NOMO-1 treated with dmso at 0.1 percent for 144 hours (cell line): Measurements from ENCODE around the gene CDIPT.
"Not testable (repeated sequence)": the region's sequence is repeated elsewhere in the genome, so short reads cannot be mapped to it uniquely, and the experiment has no call there.

Experiments
- DNase-seq: peaks from one replicate; lab custom pipeline; 2025; ENCODE audit not compliant: unreplicated experiment; lab: John Stamatoyannopoulos, UW

CDIPT gene, protein sequence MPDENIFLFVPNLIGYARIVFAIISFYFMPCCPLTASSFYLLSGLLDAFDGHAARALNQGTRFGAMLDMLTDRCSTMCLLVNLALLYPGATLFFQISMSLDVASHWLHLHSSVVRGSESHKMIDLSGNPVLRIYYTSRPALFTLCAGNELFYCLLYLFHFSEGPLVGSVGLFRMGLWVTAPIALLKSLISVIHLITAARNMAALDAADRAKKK

DNA sequence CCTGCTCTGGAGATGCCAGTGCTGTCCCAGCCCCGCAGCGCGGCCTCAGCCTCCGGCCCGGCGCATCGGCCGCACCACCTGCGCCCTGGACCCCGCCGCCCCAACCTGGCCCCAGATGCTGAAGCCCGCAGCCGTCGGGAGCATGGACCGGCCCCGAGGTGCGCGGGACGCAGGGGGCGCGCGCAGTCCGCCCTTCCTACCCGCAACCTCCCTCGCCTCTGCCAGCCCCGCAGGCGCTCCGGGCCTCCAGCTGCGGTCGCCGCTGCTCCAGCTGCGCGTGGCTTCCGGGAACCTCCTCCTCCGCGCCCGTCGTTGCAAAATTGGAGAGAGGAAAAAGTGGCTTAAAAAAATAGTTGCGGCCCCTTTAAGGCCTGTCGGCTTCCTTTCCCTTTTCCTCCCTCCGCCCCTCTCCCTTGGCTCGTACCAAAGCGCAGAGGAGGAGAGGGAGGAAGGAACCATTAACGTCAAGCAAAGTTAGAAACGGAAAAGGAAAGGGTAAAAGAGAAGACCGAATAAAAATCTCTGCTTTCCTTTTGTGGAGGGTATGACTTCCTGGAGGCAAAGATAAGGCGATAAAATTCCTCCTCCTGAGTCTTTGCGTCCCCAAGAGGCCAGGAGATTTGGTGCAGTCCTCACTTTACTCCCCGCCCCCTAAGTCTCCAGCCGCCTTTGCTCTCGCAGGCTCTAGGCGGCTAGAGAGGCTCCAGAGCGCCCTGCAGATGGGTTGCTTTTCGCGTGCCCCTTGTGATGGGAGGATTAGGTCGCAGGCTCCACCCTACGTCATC is at the start of gene CDIPT:
TSS of gene CDIPT (minus strand) at position 343 of the 785 bp plus-strand sequence. CDS start 369 bp downstream, outside the sequence.
- peak; percentile 96 for DNase-seq

DNA sequence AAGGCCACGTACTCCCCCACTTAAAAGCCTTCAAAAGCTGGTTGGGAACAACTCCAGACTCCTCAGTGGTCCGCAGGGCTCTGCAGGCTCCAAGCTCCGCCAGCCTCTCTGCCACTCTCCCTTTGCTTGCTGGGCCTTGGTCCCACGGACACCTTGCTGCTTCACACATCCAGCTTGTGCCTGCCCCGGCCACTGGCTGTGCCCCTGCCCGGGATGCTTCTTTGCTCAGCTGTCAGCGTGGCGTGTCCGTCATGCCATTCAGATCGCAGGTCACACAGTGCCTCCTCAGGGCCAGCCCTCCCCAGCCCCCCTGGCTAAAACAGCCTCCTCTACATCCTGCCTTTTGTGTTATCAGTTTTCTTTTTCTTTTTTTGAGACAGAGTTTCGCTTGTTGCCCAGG is 49.1 kb upstream of the CDIPT start:
- no peak for DNase-seq

DNA sequence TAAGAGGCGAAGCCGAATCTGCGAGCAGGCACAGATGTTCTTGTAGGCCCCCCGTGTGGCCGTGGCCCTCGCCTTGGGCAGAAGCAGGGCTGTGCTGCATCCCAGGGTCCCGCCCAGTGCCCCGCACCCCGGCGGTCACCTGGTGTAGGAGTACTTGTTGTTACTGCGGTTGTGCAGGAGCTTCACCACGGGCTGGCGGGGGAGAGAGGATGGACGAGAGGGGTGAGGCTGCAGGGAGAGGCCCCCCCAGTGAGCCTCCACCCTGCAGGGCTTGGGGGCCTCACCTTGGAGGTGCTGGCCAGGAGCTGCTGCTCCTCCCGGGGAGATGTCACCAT is 48.6 kb upstream of the CDIPT start:
- no peak for DNase-seq

DNA sequence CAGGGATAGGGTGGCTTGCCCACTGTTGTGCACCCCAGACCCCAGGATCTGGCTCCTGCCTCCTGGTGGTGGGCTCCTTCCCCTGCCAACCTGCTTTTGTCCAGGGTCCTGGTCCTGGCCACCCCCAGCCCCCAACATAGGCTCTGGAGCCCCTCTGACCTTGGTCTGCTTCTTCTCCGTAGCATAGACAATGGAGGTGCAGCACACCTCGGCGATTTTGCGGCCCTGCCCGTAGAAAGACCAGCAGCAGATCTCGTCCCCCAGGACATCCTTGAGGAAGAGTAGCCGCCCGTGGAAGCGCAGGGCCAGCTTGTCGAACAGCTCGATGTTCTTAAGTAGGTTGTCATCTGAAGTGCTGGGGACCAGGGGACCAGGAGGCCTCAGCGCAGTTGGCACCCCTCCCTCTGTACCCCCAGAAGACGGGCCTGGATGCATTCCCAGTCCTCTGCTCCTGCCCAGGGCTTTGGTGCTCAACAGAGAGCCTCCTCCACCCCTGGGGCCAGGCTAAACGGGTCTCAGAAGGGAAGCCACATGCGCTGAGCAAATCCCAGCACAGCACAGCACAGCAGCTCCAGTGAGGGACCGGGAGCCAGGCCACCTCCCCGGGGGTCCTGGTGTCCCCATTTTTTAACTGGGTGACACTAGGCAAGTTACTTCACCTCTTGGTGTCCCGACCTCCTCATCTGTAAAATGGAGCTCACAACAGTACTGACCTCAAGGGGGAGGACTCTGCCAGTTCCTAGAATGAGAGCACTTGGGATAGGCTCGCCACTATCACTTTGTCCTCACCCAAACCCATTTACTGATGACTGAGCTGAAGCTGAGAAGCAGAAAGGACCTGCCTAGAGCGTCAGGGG is 48.0 kb upstream of the CDIPT start:
- no peak for DNase-seq

DNA sequence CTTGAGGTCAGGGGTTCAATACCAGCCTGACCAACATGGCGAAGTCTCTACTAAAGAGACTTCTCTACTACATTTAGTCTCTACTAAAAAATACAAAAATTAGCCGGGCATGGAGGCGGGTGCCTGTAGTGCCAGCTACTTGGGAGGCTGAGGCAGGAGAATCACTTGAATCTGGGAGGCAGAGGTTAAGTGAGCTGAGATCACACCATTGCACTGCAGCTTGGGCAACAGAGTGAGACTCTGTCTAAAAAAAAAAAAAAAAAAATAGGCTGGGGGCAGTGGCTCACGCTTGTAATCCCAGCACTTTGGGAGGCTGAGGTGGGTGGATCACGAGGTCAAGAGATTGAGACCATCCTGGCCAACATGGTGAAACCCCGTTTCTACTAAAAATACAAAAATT is 46.8 kb upstream of the CDIPT start:
- DNase-seq, result not testable (repeated sequence)

DNA sequence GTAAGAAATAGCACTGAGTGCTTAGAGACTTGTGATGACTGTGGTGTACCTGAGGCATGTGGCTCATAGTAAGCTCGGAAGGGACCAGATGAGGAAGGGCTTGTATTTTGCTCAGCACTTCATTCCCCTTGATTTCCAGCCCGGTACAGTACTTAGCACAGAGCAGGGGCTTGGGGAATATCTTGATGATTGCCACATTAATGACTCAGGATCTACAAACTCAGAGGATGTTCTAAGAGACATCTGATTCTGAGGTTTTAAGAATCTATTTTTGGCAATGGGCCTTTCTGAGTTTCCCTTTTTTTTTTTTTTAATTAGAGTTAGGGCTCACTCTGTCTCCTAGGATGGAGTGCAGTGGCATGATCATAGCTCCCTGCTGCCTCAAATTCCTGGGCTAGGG is 46.4 kb upstream of the CDIPT start:
- peak; percentile 45 for DNase-seq

DNA sequence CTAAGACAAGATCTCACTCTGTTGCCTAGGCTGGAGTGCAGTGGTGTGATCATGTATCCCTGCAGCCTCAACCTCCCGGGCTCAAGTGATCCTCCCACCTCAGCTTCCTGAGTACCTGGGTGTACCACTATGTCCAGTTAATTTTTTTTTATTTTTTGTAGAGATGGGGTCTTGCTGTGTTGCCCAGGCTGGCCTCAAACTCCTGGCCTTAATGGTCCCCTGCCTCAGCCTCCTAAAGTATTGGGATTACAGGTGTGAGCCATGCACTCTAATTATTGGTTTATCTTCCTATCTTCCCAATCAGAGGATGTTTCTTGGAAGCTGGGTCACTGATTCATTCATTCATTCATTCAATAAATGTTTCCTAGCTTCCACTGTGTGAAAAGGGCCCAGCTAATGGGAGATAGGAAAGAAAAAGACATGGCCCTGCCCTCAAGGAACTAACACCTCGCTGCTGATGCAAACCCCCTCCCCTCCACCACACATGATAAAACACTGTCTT is 45.7 kb upstream of the CDIPT start:
- no peak for DNase-seq

DNA sequence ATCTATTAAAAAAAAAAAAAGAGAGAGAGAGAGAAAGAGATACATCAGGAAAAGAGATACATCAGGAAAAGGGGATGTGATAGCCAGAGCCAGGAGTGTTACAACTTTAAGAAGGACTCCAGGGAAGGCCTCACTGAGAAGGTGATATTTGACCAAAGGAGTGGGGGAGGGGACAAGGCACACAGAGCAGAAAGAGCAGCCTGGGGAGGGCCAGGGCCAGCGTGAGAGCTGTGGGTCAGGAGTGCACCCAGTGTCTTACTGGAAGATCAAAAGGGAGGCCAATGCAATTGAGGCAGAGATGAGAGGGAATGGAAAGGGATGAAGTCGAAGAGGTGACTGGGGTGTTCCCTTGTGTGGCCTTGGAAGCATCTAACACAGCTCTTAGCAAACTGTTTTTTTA is 44.9 kb upstream of the CDIPT start:
- DNase-seq, result no peak

DNA sequence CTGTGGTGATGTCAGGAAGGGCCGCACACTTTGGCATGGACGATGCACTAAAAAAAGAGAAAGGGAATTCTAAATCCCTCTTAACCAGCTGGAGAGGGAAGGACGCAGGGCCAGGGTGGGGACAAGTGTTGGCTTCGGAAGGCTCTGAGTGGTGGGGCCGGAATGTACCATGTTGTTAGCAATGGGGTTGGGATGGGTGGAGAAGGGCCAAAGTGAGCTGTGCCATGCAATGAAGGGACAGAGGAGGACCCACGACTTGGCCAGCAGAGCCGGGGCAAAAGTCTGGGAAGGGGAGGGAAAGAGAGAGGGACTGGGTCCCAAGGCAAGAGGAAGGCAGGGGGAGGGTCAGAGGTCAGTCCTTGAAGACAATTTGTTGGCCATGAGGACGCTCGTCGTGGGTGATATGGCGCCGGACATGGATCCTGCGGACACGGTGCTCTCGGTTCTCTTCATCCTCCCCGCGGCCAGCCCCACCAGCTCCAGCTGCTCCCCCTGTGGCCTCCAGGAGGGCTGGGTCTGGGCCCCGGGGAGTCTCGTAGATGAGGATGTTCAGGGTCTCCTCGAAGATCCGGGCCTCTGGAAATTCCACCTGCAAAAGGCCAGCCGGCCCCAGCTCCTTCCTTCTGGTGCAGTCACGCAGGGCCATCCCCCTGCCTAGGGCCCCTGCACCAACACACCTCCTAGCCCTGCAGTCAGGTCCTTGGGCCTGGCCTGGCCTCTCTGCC is 43.7 kb upstream of the CDIPT start:
- no peak for DNase-seq

DNA sequence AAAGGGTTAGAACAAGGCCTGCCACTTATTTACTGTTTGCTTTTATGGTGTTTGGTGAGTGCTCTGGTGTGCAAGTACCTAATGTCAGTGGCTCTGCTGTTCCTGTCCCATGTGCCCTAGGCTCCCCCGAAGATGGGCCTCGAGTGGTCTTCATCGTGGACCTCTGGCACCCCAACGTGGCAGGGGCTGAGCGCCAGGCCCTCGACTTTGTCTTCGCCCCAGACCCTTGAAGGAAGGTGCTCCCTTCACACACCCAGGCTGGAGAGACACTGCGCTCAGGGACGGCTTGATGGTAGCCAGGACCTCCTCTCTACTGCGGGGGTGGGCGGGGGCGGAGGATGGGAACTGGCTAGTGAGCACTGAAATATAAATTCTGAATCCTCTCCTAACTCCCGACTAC is 42.6 kb upstream of the CDIPT start:
- no peak for DNase-seq

DNA sequence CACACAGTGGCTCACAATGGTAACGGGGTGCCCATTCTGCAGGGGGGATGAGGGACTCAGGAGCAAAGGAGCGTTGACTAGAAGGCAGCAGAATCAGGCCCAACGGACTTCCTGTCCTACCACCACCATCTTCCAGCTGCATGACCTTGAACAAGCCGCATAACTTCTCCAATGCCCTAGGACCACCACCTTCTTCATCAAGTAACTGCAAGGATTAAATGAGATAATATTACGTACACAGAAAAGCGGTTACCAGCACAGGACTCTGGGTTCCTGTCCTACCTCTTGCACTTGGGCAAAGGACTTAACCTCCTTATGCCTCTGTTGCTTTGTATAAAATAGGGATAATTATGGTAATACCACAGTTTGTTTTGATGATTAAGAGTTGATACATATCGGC is 41.9 kb upstream of the CDIPT start:
- no peak for DNase-seq

DNA sequence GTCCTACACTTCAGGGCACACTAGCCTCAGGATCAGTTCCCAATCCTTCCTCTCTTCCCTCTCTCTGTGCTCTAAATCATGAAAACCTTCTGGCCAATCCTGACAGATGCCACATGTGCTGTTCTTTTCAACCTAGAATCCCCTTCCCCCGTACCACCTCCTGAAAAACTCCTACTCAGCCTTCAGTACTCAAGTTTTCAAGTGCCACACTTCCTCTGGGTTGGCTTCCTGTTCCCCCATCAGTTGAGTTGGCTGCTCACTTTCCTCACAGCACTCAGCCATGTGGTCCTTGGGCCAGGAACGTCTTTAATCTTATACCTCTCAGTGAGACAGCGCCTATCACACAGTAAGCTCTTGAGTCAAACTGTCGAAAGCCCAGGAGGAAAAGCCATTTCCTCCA is 40.6 kb upstream of the CDIPT start:
- DNase-seq, result no peak

DNA sequence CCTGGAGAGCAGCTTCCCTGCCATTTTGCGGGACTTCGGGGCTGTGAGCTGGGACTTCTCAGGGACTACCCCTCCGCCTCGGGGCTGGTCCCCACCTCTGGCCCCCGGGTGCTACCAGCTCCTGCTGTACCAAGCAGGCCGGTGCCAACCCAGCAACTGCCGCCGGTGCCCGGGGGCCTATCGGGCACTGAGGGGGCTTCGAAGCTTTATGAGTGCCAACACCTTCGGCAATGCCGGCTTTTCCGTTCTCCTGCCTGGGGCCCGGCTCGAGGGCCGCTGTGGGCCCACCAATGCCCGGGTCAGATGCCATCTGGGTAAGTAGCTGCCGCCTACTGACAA is 38.5 kb upstream of the CDIPT start:
- DNase-seq, result no peak

DNA sequence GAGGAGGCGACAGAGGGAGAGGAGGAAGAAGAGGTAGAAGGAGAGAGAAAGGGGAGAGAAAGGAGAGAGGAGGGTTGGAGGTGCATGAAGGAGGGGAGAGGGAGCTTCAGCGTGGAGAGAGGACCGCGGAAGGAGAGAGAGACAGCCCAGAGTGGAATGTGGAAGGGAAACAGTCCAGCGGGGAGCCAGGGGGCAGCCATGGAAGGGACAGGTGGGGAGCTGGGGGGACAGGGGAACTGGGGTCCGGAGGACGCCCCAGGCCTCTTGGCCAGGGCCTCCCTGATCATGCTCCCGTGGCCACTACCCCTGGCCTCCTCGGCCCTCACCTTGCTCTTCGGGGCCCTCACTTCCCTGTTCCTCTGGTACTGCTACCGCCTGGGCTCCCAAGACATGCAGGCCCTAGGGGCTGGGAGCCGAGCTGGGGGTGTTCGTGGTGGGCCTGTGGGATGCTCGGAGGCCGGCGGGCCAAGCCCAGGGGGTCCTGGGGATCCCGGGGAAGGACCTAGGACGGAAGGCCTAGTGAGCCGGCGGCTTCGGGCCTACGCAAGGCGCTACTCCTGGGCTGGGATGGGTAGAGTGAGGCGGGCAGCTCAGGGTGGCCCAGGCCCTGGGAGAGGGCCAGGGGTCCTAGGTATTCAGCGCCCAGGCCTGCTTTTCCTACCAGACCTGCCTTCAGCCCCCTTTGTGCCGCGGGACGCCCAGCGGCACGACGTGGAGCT is 38.0 kb upstream of the CDIPT start:
- no peak for DNase-seq

DNA sequence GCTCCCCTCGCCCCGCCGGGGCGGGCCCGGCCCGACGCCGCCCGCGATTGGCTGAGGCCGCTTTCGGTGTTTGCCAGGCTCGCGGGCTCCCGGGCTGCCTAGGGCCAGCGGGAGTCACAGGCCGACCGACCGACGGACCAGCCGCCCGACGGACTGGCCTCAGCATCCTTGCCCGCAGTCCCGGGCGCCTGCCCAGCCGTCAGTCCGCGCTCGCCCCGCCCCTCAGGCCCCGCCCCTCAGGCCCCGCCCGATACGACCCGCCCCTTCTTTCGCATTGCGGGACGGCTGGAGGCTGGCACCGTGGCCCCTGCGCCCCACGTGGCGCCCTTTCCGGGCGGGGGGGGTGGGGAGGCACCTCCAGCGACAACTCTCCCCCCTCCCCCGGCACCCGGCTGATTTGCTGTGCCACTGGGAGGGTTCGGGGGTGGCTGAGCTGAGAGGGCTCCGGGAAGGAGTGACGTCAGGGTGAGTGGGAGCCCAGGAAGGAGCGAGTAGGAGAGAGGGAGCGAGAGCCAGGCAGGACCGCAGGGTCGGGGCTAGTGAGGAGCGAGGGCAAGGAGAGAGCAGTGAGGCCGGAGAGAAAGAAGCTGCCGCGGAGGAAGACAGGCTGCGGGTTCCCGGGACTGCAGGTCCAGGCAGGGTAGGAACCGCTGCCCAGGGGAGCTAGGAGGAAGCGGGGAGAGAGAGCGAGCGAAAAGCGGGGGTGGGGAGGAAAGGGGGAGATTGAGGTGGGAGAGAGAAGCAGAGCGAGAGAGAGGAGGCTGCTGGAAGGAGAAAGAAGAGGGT is 37.3 kb upstream of the CDIPT start, which contains the start of gene ASPHD1:
TSS of gene ASPHD1 (plus strand) at position 387 of the 786 bp plus-strand sequence. CDS start 484 bp downstream, outside the sequence.
- DNase-seq, result peak; percentile 31

DNA sequence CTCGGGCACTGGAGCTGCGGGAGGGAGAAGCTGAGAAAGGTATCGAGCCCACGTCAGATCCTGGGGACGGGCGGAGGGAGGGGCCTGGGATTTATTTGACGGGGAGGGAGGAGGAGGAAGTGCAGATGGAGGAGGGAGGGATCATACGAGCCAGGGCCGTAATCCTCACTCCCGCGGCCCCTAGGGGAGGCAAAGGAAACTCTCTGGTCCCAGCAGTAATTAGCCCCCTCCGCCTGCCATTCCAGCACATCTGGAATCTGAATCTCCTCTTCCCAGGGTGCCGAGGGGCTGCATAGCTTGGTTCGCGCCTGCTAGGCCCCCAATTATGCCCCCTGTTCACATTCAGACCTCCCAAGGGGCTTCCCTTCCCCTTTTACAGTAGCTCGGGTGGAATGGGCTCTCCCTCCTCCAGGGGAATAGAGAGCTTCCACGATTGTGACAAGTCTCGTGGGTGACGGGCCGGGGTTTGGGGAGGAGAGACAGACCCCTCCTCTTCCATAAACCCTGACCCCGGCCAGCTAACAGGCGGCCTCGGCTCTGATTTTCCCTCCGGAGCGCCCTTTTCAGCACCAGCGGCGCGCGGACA is 36.6 kb upstream of the CDIPT start, which contains the start of gene SEZ6L2:
TSS of gene SEZ6L2 (minus strand) at position 35 of the 586 bp plus-strand sequence. CDS start 531 bp downstream, outside the sequence.
- peak; percentile 63 for DNase-seq

DNA sequence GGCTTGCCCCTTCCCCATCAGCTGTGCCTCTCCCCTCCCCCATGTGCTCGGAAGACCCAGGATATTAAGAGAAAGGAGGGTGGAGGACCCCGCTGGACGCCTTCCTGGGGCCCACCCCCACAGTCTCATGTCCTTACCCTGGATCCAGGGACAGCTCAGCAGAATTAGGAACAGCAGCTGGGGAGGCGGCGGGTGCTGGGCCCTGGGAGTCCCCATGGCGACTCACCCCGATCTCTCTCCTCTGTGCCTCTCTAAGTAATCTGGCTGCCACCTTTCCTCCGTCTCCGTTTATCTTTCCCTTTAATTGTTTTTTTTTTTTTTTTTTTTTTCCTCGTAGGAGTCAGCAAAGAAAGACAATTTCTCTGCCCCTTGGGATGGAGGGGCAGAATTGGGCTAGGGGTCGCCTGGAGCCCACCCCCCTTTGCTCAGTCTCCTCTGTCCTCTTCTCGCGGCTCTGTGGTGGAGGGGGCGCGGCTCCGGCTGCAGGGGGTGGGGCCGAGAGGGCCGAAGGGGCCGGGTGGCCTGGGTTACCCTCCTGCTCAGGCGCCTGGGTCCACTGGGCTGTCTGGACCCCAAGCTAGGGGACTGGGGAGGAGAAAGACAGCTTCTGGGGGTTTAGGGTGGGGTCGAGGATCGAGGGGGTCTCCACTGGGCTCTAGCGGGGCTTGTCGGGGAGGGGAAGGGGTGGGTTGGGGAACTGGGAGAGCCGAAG is 35.9 kb upstream of the CDIPT start:
- no peak for DNase-seq

DNA sequence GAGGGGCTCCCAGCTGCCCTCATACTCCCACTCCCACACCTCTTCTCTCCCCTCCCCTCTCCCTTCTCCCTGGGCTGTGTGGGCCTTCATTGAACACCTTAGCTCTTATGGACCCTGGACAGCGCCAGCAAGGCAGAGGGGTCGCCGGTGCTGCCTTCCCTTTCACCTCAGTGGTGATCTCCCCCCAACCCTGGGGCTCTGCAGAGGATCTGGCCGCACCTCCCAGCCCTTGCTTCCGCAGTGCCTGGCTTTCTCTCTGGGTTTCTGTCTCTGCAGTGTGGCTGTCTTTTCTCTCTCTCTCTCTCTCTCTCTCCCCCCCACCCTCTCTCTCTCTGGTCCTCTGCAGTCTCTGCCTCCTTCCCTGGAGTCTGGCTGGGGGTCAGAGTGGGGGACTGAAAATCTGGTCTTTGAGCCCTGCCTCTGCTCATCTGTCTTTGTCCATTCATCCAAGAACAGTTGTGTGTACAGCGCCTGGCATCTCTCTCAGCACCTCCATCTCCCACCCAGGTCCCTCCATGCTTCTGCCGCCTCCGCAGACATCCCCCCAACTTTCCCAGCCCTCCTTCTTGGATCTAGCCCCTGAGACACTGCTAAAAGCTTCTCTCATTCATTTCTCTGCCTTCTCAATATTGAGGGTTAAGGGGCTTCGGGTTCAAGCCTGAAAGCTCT is 35.2 kb upstream of the CDIPT start:
- no peak for DNase-seq
